ENCODE data around the gene ZNF24.

ZNF24 gene

DNA sequence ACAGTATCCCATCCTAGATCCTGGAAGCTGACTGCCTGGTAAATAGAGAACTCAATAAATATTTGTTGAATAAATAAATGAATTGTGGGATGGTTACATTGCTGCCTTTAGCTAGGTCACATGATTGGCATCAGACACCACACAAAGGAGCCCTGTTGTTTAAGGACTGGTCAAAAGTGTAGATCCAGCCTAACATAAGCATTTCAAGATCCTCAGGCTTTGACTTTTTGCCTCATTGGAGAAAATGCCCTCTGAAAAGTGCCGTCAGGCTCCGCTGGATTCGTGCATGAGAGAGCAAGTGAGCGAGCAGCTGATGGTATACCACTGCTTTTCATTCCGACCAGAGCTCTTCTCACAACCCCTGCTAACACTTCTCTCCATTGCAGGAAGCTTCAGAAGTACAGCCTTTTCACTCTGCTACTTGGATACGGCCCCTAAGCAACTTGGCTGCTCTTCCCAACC lies 1.3 kb upstream of the ZNF24 start:
- TF ChIP-seq, protein P1, sequence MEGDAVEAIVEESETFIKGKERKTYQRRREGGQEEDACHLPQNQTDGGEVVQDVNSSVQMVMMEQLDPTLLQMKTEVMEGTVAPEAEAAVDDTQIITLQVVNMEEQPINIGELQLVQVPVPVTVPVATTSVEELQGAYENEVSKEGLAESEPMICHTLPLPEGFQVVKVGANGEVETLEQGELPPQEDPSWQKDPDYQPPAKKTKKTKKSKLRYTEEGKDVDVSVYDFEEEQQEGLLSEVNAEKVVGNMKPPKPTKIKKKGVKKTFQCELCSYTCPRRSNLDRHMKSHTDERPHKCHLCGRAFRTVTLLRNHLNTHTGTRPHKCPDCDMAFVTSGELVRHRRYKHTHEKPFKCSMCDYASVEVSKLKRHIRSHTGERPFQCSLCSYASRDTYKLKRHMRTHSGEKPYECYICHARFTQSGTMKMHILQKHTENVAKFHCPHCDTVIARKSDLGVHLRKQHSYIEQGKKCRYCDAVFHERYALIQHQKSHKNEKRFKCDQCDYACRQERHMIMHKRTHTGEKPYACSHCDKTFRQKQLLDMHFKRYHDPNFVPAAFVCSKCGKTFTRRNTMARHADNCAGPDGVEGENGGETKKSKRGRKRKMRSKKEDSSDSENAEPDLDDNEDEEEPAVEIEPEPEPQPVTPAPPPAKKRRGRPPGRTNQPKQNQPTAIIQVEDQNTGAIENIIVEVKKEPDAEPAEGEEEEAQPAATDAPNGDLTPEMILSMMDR (conservative IDR thresholded peaks at IDR 0.05; ENCODE audit: low read depth, low read length): no peak
- no peak overlapping the region for H3K4me2 ChIP-seq
- H3K4me1 ChIP-seq (ENCODE audit: low read depth, poor library complexity, severe bottlenecking): peaks cover 21% of the 10 kb centered on the region
- peaks cover 7% of the 10 kb centered on the region; the same call in 1 of the 2 replicates for H3K36me3 ChIP-seq (ENCODE audit: insufficient read depth)
- H3K9ac ChIP-seq: no peak overlapping the region
- peak overlapping the region; percentile 87 for H2AFZ ChIP-seq (ENCODE audit: low read depth)
- no peak overlapping the region for H3K27ac ChIP-seq
- no peak overlapping the region for H3K4me3 ChIP-seq (IDR thresholded peaks at IDR 0.05; ENCODE audit: insufficient read depth, low read depth, low read length)
- peaks cover 35% of the 10 kb centered on the region for H3K79me2 ChIP-seq (ENCODE audit: insufficient read depth, low read depth)
- H4K20me1 ChIP-seq (ENCODE audit: insufficient read depth): peaks cover 12% of the 10 kb centered on the region
- H3K27me3 ChIP-seq (ENCODE audit: insufficient read depth, low read depth): no peaks in the 10 kb centered on the region

DNA sequence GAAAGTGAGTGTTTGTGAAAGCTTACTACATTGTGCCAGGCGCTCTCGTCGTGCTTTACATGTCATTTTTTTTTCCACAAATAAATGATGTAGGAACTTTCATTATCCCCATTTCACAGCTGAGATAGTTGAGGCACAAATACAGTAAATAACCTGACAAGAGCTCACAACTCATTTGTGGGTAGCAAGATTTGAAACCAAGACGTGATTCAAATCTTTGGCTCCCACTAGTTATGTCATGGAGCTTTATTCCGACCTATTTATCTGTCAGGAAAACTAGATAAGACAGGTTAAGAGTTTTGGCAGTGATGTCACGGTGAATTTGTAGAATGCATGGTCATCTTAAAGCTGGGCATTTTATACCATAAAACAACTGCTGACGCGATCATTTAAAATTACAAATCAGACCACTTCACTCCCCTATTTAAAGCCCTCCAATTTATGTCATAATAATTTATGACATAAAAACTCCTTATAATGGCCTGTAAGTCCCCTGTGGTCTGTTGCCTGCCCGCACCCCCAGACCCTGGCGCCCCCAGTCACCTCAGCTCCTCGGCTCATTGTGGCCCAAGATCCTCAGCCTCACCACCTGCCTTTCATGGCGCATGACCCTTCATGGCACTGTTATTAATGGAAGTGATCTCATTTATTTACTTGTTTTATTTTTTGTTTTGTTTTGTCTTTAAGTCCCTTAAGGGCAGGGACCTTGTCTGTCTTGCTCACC lies 678 bp upstream of the ZNF24 start:
- Histone ChIP-seq H3K4me2 (peak overlapping the region; percentile 81), H3K27me3 (ENCODE audit: insufficient read depth, low read depth) (no peaks in the 10 kb centered on the region), H4K20me1 (ENCODE audit: insufficient read depth) (peaks cover 12% of the 10 kb centered on the region), H3K27ac (peak overlapping the region; percentile 91), H3K4me3 (IDR thresholded peaks at IDR 0.05; ENCODE audit: insufficient read depth, low read depth, low read length) (no peak overlapping the region), H3K79me2 (ENCODE audit: insufficient read depth, low read depth) (peaks cover 41% of the 10 kb centered on the region), H3K4me1 (ENCODE audit: low read depth, poor library complexity, severe bottlenecking) (peaks cover 21% of the 10 kb centered on the region), H2AFZ (ENCODE audit: low read depth) (peak overlapping the region; percentile 87), H3K36me3 (ENCODE audit: insufficient read depth) (peaks cover 12% of the 10 kb centered on the region; the same call in 1 of the 2 replicates), H3K9ac (peak overlapping the region; percentile 95)
- TF ChIP-seq, protein P1 (conservative IDR thresholded peaks at IDR 0.05; ENCODE audit: low read depth, low read length): no peak

DNA sequence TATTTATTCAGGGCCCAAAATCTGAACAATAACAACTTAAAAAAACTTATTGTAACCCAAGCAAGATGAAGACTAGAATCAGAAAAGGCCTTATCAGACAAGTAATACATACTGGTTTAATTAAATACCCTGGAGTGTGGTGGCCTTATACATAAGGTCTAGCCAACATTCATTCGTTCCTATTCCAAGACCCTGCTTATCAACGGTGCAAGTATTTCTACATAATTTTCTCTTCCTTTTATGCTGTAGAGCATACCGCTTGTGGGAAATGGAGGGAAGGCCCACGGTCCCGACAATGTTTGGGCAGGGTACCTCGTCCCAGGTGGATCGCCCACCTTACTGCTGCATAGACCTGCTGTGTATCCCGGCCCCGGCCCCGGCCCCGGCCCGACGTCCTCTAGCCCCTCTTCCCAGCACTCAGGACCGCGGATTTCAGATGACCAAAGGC lies 708 bp downstream of the ZNF24 start:
- Histone ChIP-seq H3K27ac (peak overlapping the region; percentile 91), H3K27me3 (ENCODE audit: insufficient read depth, low read depth) (no peaks in the 10 kb centered on the region), H3K9ac (peak overlapping the region; percentile 95), H3K36me3 (ENCODE audit: insufficient read depth) (peaks cover 25% of the 10 kb centered on the region; the same call in 1 of the 2 replicates), H4K20me1 (ENCODE audit: insufficient read depth) (peaks cover 12% of the 10 kb centered on the region), H3K4me3 (IDR thresholded peaks at IDR 0.05; ENCODE audit: insufficient read depth, low read depth, low read length) (no peak overlapping the region), H3K79me2 (ENCODE audit: insufficient read depth, low read depth) (peaks cover 43% of the 10 kb centered on the region), H3K4me2 (peak overlapping the region; percentile 81), H3K4me1 (ENCODE audit: low read depth, poor library complexity, severe bottlenecking) (peaks cover 21% of the 10 kb centered on the region), H2AFZ (ENCODE audit: low read depth) (no peak overlapping the region)
- TF ChIP-seq, protein P1 (conservative IDR thresholded peaks at IDR 0.05; ENCODE audit: low read depth, low read length): no peak

DNA sequence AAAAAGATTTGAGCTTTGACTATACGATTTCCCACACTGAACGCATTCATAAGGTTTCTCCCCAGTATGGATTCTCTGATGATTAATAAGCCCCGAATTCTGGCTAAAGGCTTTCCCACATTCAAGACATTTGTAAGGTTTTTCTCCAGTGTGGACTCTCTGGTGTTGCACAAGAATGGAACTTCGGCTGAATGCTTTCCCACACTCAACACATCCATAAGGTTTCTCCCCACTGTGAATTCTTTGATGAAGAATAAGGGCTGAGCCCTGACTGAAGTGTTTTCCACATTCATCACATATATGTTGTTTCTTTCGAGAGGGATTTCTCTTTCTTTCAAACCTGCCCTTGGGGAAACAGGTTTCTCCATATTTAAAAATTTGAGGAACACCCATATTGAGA lies 6.9 kb downstream of the ZNF24 start:
- H3K4me2 ChIP-seq: no peak overlapping the region
- H3K27me3 ChIP-seq (ENCODE audit: insufficient read depth, low read depth): no peaks in the 10 kb centered on the region
- peaks cover under 1% of the 10 kb centered on the region for H3K4me1 ChIP-seq (ENCODE audit: low read depth, poor library complexity, severe bottlenecking)
- TF ChIP-seq, protein P1 (conservative IDR thresholded peaks at IDR 0.05; ENCODE audit: low read depth, low read length): no peak
- H3K27ac ChIP-seq: no peak overlapping the region
- no peak overlapping the region for H3K9ac ChIP-seq
- no peak overlapping the region for H2AFZ ChIP-seq (ENCODE audit: low read depth)
- peaks cover 26% of the 10 kb centered on the region for H3K79me2 ChIP-seq (ENCODE audit: insufficient read depth, low read depth)
- H3K4me3 ChIP-seq (IDR thresholded peaks at IDR 0.05; ENCODE audit: insufficient read depth, low read depth, low read length): no peak overlapping the region
- peaks cover under 1% of the 10 kb centered on the region; the same call in 1 of the 2 replicates for H4K20me1 ChIP-seq (ENCODE audit: insufficient read depth)
- peaks cover 47% of the 10 kb centered on the region; the same call in 1 of the 2 replicates for H3K36me3 ChIP-seq (ENCODE audit: insufficient read depth)
